ENCODE measurements around the gene EXOC5.

- TF ChIP-seq, protein P1, sequence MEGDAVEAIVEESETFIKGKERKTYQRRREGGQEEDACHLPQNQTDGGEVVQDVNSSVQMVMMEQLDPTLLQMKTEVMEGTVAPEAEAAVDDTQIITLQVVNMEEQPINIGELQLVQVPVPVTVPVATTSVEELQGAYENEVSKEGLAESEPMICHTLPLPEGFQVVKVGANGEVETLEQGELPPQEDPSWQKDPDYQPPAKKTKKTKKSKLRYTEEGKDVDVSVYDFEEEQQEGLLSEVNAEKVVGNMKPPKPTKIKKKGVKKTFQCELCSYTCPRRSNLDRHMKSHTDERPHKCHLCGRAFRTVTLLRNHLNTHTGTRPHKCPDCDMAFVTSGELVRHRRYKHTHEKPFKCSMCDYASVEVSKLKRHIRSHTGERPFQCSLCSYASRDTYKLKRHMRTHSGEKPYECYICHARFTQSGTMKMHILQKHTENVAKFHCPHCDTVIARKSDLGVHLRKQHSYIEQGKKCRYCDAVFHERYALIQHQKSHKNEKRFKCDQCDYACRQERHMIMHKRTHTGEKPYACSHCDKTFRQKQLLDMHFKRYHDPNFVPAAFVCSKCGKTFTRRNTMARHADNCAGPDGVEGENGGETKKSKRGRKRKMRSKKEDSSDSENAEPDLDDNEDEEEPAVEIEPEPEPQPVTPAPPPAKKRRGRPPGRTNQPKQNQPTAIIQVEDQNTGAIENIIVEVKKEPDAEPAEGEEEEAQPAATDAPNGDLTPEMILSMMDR (conservative IDR thresholded peaks at IDR 0.05; ENCODE audit: low read depth, low read length): no peak
- TF ChIP-seq EZH2 (IDR thresholded peaks at IDR 0.05; ENCODE audit: low read length, unreplicated experiment): no peak
- no peak for TF ChIP-seq EZH2phosphoT487 (IDR thresholded peaks at IDR 0.05; ENCODE audit: borderline replicate concordance, low read length)
Observed at GRCh38 chr14:57314396-57315089, 45.8 kb upstream of the EXOC5 start.
